ENCODE data around the gene MAPKAP1.
A peak's percentile ranks its signal among the peaks of the same experiment; 100 is the strongest.

Gene MAPKAP1

GRCh38 chr9:125564631-125565030, 142.4 kb downstream of the MAPKAP1 start:
- DNase-seq (ENCODE audit: low spot score) = no peak

- DNase-seq (ENCODE audit: low spot score) = no peak
Observed at GRCh38 chr9:125561509-125562148, 145.4 kb downstream of the MAPKAP1 start.

- DNase-seq (ENCODE audit: low spot score) = no peak
Observed at GRCh38 chr9:125559894-125560293, 147.1 kb downstream of the MAPKAP1 start.

- no peak for DNase-seq (ENCODE audit: low spot score)
Observed at GRCh38 chr9:125559194-125559593, 147.8 kb downstream of the MAPKAP1 start.

- peak; percentile 75 for DNase-seq (ENCODE audit: low spot score)
Observed at GRCh38 chr9:125558453-125559092, 148.4 kb downstream of the MAPKAP1 start.

- no peak for DNase-seq (ENCODE audit: low spot score)
Observed at GRCh38 chr9:125556046-125556721, 150.8 kb downstream of the MAPKAP1 start.

- DNase-seq (ENCODE audit: low spot score) = no peak
Observed at GRCh38 chr9:125554726-125555125, 152.3 kb downstream of the MAPKAP1 start.

- no peak for DNase-seq (ENCODE audit: low spot score)
Observed at GRCh38 chr9:125551781-125552180, 155.2 kb downstream of the MAPKAP1 start.

GRCh38 chr9:125549891-125550885, 156.8 kb downstream of the MAPKAP1 start:
- DNase-seq (ENCODE audit: low spot score) = no peak

- no peak for DNase-seq (ENCODE audit: low spot score)
Observed at GRCh38 chr9:125549465-125549871, 157.5 kb downstream of the MAPKAP1 start.

GRCh38 chr9:125549039-125549438, 158.0 kb downstream of the MAPKAP1 start:
- no peak for DNase-seq (ENCODE audit: low spot score)

- no peak for DNase-seq (ENCODE audit: low spot score)
Observed at GRCh38 chr9:125548141-125548540, 158.9 kb downstream of the MAPKAP1 start.

GRCh38 chr9:125547368-125547767, 159.6 kb downstream of the MAPKAP1 start:
- DNase-seq (ENCODE audit: low spot score) = no peak

- DNase-seq (ENCODE audit: low spot score) = no peak
Observed at GRCh38 chr9:125545845-125546244, 161.2 kb downstream of the MAPKAP1 start.

- no peak for DNase-seq (ENCODE audit: low spot score)
Observed at GRCh38 chr9:125544988-125545651, 161.9 kb downstream of the MAPKAP1 start.

GRCh38 chr9:125544484-125544883, 162.5 kb downstream of the MAPKAP1 start:
- no peak for DNase-seq (ENCODE audit: low spot score)

- peak; percentile 10 for DNase-seq (ENCODE audit: low spot score)
Observed at GRCh38 chr9:125541840-125542243, 165.2 kb downstream of the MAPKAP1 start.

- no peak for DNase-seq (ENCODE audit: low spot score)
Observed at GRCh38 chr9:125540497-125540896, 166.5 kb downstream of the MAPKAP1 start.

- no peak for DNase-seq (ENCODE audit: low spot score)
Observed at GRCh38 chr9:125538092-125538473, 168.9 kb downstream of the MAPKAP1 start.

GRCh38 chr9:125537442-125538091, 169.4 kb downstream of the MAPKAP1 start:
- DNase-seq (ENCODE audit: low spot score) = no peak

- no peak for DNase-seq (ENCODE audit: low spot score)
Observed at GRCh38 chr9:125536776-125537175, 170.2 kb downstream of the MAPKAP1 start.
